GM19043 (cell line): ENCODE measurements around the gene SLC30A5.
"Not testable (repeated sequence)": the region's sequence is repeated elsewhere in the genome, so short reads cannot be mapped to it uniquely, and the experiment has no call there.

ENCODE experiments used
- ATAC-seq: cut with Tn5 transposase; IDR thresholded peaks from one replicate; pipeline ENCODE4 v1.9.1; 2021; ENCODE audit warnings: low read depth; ENCODE audit not compliant: unreplicated experiment

The SLC30A5 gene

DNA sequence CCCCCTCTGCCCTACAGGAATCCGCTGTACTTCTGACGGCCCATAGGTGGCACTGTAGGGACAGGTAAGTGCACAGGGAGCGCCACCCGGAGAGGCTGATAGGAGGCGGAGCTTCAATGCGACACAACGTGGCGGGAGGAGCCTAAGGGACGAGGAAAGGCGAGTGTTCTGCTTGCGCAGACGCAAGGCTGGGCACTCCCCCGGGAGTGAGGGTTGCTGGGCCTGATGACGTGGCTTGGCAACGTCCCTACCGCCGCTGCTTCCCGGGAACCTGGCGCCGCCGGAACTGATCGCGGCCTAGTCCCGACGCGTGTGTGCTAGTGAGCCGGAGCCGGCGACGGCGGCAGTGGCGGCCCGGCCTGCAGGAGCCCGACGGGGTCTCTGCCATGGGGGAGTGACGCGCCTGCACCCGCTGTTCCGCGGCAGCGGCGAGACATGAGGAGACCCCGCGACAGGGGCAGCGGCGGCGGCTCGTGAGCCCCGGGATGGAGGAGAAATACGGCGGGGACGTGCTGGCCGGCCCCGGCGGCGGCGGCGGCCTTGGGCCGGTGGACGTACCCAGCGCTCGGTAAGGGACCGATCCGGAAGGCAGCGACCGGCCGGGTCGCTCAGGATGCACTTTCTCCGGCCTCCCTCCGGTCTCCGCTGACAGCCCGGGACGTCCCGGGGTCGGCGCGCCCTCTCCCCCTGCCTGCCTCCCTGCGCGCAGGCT lies at the start of gene SLC30A5:
TSS of gene SLC30A5 (plus strand) at position 244 of the 712 bp plus-strand sequence. CDS start at position 486, 242 bp downstream.
- peak; percentile 98 for ATAC-seq

DNA sequence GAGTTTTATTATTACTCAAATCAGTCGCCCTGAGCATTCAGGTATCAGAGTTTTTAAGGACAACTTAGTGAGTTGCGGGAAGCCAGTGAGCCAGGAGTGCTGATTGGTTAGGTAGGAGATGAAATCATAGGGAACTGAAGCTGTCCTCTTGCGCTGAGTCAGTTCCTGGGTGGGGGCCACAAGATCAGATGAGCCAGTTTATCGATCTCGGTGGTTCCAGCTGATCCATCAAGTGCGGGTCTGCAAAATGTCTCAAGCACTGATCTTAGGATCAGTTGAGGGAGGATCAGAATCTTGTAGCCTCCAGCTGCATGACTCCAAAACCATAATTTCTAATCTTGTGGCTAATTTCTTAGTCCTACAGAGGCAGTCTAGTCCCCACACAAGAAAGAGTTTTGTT lies 48.6 kb upstream of the SLC30A5 start:
- ATAC-seq: not testable (repeated sequence)

DNA sequence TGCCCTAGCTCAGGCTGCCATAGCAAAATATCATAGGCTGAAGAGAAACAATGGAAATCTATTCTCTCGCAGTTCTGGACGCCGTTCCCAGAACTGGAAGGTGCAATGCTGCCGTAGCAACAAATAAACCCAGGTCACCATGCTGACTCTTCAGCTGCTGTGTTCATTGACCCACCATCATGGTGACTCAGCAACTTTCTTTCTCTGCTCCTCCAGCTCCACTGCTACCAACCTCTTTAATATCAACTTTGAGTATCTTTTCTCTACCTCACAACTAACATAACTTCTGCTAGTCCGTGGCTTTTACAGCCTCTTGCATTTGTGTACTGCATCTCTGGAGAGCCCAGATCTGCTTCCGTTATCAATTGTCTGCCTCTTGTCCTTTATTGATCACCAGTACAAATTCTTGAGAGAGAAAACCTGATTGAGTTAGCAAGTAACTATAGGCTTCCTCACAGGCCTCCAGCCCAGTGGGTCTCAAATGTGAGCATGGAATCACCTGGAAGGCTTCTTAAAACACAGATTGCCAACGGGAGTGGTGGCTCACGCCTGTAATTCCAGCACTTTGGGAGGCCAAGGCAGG lies 47.3 kb upstream of the SLC30A5 start:
- no peak for ATAC-seq

DNA sequence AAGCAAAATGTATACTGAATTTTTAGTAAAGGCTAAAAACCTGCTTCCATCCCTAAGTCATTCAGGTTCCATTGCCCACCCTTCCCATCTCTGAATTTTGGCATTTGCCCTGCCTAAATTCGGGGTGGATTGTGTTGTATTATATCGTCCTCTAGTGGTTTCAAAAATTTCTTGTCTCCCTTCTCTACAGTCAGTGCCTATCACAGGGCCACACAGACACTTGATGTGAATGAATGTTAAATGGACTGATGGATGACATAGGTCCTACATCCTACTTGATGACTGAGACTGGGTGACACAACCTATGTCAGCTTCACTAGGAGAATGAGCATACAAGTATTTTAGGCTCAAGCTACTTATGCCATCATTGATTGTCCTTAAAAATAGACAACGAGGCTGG lies 45.6 kb upstream of the SLC30A5 start:
- no peak for ATAC-seq

DNA sequence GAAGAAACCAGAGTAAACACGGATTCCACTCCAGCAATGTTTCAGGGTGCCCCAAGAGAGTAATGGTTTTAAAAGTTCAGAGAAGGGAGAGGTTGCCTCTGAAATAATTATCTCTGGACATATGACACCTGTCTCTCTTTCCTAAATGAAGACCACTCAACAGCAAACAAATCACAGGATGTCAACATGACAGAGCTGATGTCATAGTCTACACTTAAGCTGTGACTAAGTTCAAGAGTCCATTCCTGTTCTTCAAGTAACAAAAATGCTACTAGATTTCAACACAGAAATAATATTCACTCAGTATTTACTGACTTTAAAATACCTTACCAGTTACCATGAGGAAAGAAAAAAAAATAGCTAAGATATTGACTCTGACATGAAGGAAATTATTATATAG lies 44.7 kb upstream of the SLC30A5 start:
- ATAC-seq: no peak

DNA sequence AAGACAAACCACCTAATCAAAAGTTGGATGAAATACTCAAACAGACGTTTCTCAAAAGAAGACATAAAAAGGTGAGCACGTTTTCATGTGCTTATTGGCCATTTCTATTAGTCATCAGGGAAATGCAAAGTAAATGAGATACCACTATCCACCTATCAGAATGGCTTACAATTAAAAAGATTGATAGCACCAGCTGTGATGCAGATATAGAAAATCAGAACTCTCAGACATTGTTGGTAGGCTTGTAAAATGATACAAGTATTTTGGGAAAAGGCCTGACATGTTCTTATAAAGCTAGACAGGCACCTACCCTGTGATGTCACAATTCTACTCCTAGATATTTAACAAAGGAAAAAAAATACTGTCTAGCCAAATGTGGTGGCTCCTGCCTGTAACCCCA lies 44.0 kb upstream of the SLC30A5 start:
- no peak for ATAC-seq

DNA sequence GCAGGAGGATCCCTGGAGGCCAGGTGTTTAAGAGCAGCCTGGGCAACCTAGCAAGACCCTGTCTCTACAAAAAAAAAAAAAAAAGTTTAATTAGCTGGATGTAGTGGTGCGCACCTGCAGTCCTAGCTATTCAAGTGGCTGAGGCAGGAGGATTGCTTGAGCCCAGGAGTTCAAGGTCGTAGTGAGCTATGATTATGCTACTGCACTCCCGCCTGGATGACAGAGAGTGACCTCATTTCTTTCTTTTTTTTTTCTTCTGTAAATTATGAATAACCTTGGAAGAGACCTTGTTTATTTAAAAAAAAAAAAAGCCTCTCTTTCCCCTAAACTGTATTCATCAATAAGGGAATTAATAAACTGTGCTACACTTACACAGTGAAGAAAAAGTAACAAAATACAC lies 43.6 kb upstream of the SLC30A5 start:
- ATAC-seq: no peak

DNA sequence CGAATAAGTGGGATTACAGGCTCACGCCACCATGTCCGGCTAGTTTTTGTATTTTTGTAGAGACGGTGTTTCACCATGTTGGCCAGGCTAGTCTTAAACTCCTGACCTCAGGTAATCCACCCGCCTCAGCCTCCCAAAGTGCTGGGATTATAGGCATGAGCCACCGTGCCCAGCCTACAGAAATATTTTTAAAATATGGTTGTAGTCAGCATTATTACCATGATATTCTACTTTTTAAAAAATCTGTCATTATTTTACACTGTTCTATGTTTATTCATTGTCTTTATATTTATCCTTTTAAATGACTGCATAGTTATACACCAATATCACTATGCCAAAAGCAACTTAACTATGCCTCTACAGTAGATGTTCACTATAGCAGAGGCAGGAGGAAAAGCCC lies 41.6 kb upstream of the SLC30A5 start:
- ATAC-seq: no peak

DNA sequence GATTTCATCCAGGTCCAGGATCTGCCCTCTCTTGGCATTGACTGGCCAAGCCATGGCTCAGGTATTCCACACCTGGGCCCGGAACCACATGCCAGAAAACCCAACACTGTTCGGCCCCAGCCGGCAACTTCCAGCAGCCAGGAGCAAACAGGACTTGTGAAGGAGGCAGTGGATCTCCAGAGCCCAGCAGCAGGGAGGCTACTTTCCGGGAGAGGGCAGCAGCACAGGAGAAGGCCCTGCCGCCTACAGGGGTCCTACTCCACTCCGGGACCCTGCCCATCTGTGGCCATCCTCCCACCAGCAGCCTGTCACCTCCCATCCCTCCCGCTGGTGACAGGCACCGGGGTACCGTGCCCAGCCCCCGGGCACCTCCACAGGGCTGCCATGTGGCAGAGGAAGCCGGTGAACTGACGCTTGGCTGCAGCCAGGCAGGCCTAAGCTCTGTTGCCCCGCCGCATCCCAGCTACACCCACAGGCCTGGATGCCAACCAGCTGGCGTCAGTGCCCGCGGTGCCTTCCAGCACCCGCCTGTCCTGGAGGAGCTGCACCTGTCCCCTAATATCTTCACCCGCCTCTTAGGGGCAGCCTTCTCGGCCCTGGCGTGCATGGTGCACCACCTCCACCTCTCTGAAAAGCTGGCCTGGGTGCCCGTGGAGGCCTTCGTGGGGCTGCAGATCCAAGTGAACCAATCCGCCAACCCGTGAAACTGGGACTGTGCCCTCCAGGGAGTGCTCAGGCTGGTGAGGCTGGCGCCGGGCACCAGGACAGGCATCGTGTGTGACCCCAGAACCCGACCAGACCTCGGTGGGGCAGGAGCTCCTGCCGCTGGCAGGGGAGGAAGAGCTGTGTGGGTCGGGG lies 18.9 kb upstream of the SLC30A5 start:
- ATAC-seq: no peak

DNA sequence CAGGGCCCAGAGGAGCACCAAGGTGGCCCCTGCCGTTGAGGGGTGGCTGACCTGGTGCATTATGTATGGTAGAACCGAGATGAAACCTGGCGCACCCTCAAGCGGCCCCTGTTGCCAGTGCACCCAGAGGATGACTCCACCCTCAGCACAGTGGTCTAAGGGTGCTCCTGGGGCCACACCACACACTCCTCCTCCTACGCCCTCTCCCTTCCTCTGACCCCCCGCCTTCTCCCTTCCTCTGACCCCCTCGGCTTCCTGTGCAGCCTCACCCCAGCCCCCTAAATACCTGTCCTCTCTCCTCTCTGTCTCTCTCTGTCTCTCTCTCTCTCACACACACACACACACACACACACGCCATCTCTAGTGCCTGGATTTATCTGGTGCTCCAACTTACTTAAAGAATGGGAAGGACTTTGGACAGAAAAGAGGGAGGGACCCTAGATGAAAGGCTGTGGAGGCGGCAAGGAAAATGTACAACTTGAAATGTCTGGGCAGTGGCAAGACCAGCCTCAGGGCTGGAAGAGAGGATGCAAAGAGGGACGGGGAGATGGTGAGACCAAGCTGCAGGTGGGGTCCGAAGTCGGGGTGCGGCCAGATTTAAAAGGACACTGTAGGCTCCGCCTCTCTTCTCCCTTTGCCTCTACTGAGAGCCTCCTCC lies 18.2 kb upstream of the SLC30A5 start:
- no peak for ATAC-seq

DNA sequence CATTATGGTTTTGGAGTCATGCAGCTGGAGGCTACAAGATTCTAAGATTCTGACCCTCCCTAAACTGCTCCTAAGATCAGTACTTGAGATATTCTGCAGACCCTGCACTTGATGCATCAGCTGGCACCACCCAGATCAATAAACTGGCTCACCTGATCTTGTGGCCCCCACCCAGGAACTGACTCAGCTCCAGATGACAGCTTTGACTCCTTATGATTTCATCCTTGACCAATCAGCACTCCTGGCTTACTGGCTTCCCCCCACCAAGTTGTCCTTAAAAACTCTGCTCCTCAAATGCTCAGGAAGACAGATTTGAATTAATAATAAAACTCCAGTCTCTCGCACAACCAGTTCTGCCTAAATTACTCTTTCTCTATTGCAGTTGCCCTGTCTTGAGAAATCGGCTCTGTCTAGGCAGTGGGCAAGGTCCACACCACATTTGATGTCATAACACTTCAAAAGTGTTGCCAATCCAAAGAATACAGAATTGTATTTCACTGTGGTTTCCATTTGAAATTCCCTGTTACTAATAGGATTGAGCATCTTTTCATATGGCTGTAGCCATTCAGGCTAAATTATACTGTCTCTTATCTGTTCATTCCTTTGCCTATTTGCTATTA lies 14.8 kb upstream of the SLC30A5 start:
- no peak for ATAC-seq

DNA sequence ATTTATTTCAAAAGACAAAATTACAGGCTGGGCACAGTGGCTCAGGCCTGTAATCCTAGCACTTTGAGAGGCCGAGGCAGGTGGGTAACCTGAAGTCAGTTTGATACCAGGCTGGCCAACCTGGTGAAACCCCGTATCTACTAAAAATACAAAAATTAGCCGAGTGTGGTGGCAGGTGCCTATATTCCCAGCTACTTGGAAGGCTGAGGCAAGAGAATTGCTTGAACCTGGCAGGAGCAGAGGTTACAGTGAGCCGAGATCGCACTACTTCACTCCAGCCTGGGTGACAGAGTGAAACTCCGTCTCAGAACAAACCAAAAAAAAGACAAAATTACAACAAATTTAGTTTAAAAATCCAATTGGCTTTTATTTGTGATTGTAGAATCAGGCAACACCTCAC lies 14.3 kb upstream of the SLC30A5 start:
- ATAC-seq: no peak

DNA sequence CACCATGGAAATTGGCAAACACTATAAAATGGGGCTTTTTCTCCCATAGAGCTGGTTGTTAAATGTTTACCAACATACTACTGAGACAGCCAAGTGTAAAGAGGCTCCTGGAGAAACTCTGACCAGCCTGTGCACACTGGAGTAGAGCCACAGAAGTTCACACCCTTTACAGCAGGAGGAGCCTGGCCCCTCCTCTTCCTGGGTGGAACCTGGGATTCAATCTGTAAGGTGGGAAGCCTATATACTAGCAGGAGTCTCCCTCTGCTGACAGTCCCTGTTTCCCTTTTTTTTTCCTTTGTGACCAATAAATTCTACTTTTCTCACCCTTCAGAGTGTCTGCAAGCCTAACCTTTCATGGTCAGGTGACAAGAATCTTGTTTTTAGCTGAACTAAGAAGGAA lies 10.4 kb upstream of the SLC30A5 start:
- no peak for ATAC-seq

DNA sequence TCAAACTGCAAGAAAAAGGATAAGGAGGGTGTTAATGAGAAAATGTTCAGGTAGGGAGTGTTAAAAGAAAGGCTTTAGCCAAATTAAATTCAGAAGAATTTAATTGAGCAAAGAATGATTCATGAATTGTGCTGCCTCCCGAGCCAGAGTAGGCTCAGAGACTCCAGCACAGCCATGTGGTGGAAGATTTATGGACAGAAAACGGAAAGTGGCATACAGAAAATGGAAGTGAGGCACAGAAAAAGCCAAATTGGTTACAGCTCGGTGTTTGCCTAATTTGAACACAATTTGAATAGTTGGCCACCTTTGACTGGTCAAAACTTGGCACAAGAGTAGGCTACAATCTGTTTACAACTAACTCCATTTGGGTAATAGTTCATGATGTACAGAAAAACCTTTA lies 9.6 kb upstream of the SLC30A5 start:
- ATAC-seq: no peak

DNA sequence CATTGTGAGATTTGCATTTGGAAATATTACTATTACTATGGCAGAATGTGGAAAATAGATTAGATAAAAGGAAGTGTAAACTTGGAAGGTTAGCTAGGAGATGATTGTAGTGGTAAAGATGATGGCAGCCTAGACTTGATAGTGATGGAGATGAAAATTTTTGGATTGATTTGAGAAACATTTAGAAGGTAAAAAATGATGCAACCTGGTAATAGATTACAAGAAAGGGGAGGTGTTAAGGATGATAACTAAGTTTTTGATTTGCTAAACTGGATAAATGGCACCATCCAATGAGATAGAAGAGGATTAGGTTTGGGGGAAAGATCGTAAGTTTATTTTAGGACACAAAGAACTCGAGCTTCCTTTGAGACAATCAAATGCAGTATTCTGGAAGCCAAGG lies 8.9 kb upstream of the SLC30A5 start:
- no peak for ATAC-seq

DNA sequence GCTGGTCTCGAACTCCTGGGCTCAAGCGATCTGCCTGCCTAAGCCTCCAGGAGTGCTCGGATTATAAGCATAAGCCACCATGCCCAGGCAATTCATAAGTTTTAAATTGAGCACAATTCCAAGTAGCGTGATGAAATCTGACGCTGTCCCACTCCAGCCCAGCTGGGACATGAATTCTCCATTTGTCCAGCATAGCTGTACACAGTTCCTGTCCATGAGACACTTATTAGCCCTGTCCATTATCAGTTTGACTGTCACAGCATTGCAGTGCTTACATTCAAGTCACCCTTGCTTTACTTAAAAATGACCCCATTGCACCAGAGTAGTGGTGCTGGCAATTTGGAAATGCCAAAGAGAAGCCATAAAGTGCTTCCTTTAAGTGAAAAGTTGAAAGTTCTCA lies 7.6 kb upstream of the SLC30A5 start:
- ATAC-seq: no peak

DNA sequence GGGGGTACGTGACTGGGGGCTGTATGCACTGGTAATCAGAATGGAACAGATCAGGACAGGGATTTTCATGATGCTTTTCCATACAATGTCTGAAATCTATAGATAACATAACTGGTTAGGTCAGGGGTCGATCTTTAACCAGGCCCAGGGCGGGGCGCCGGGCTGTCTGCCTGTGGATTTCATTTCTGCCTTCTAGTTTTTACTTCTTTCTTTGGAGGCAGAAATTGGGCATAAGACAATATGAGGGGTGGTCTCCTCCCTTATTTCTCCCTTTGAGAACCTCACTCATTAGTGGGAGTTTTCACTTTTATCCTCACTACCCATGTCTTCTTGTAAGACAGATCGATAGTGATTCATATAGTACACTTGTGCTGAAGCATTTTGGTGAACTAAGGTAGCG lies 5.8 kb upstream of the SLC30A5 start:
- ATAC-seq: not testable (repeated sequence)

DNA sequence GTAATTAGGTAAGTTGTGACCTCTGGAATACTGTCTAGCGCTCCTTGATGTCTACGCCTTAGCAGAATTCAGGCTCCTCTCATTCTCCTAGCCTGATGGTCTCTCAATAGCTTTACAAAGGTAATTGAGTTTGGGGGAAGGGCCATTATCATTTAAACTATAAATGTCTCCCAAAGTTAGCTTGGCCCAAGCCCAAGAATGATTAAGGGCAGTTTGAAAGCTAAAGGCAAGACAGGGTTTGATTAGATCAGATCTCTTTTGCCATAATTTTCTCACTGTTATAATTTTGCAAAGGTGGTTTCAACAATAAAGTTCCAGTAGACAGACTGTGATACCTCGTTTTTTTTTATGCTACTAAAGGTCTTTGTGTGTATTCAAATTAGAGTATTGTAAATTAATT lies 3.7 kb upstream of the SLC30A5 start:
- ATAC-seq: no peak

DNA sequence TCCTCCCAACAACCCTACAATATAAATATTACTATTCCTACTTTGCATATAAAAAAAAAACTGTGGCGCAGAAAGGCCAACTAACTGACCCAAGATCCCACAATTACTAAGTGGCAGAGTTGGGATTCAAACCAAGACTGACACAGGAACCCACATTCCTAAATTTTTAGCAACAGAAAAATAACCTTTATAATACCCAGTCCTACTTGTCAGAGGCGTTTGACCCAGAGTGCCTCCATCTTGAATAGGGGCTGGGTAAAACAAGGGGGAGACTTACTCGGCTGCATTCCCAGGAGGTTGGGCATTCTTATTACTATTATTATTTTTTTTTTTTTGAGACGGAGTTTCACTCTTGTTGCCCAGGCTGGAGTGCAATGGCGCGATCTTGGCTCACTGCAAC lies 2.0 kb upstream of the SLC30A5 start:
- no peak for ATAC-seq

DNA sequence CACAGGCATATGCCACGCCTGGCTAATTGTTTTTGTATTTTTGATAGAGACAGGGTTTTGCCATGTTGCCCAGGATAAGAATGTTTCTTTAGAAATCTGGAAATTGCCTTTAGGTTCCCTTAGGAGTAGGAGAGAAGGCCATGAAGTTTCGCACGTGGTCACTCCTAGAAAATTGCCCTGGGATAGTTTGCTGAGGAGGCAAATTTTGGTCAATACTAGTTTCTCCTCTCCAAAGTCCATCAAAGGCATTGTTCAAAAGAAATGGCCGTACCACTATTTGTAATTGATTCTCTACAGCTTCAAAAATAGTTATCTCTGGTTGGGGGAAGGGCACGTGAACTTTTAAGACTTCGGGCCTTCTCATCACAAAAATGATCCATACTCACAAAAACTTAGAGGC lies 845 bp upstream of the SLC30A5 start:
- ATAC-seq: no peak

DNA sequence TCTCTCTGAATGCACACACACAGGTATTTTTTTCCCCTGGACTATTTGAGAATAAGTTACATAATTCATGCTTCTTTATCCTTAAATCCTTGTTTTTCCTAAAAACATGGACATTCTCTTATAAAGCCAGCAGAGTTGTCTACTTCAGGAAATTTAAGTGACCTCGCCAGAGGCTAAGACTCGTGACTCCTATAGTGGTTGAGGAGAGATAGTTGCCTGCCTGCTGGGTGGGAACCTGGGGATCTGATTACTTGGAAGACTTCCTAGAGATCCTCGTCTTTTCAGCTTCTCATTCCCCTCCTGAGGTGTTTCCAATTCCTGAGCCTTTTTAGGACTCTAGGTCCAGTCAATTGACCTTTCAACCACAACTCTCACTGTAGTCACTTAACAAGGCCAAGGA lies 5.5 kb downstream of the SLC30A5 start:
- no peak for ATAC-seq
